PC-9 (cell line): Measurements from ENCODE around the gene GALNT2. TPM values are rescaled to one million over a fixed set of nuclear protein-coding genes. Genes with fewer than 3 reads are reported as not detected.

Experiments
- BruUV-seq: library from RNA; stranded (reverse); fragments of 400-500 nt; replicated peaks from 2 replicates; lab custom pipeline; 2021; lab: Mats Ljungman, UMichigan
- CTCF ChIA-PET: fragments of 300-600 bp; sonication (Branson Sonifier 250); formaldehyde crosslinking; loops from one replicate; lab custom pipeline; 2022; ENCODE audit warnings: antibody characterized with exemption; lab: Charles Lee
- POLR2A ChIA-PET: fragments of 300-600 bp; sonication (Branson Sonifier 250); formaldehyde crosslinking; loops from one replicate; lab custom pipeline; 2022; ENCODE audit warnings: antibody characterized with exemption; ENCODE audit not compliant: unreplicated experiment; lab: Charles Lee
- DNase-seq, 2 experiments: peaks; one replicate each; pipeline versions ENCODE4 v3.0.0 to v3.0.0-alpha.2; 2015 to 2022; ENCODE audit warnings: mixed read lengths in 1 of 2
- H2AFZ ChIP-seq: fragments of 200-600 bp; sonication (generic); 2 replicates; pipeline ENCODE4 v1.8.1; 2017; ENCODE audit warnings: antibody characterized with exemption
- H3F3A ChIP-seq: fragments of 200-600 bp; sonication (generic); 2 replicates; pipeline ENCODE4 v1.8.1; 2017; ENCODE audit warnings: antibody characterized with exemption, mild to moderate bottlenecking, low read depth; ENCODE audit not compliant: insufficient read depth
- H3K27ac ChIP-seq: fragments of 200-600 bp; sonication (generic); 2 replicates; pipeline ENCODE4 v1.6.1; 2016; ENCODE audit warnings: mixed run types
- H3K27me3 ChIP-seq: fragments of 200-600 bp; sonication (generic); 2 replicates; pipeline ENCODE4 v1.6.1; 2016; ENCODE audit warnings: low read depth, mixed run types; ENCODE audit not compliant: insufficient read depth
- H3K36me3 ChIP-seq: fragments of 200-600 bp; sonication (generic); 2 replicates; pipeline ENCODE4 v1.6.1; 2016; ENCODE audit warnings: low read depth, mixed run types
- H3K4me1 ChIP-seq: fragments of 200-600 bp; sonication (generic); replicated peaks from 2 replicates; pipeline ENCODE4 v1.6.1; 2016; ENCODE audit warnings: mixed run types; ENCODE audit not compliant: insufficient read depth
- H3K4me2 ChIP-seq: fragments of 200-600 bp; sonication (generic); 2 replicates; pipeline ENCODE4 v1.6.1; 2017; ENCODE audit warnings: mixed run types
- H3K4me3 ChIP-seq: fragments of 200-600 bp; sonication (generic); 2 replicates; pipeline ENCODE4 v1.6.1; 2016; ENCODE audit warnings: mixed run types
- H3K79me2 ChIP-seq: fragments of 200-600 bp; sonication (generic); 2 replicates; pipeline ENCODE4 v1.6.1; 2017; ENCODE audit warnings: low read depth, mixed run types
- H3K9me2 ChIP-seq: fragments of 200-600 bp; sonication (generic); 2 replicates; pipeline ENCODE4 v1.8.1; 2017; ENCODE audit warnings: mild to moderate bottlenecking; ENCODE audit not compliant: insufficient read depth
- H3K9me3 ChIP-seq: fragments of 200-600 bp; sonication (generic); 2 replicates; pipeline ENCODE4 v1.8.1; 2016; ENCODE audit warnings: low read depth; ENCODE audit not compliant: insufficient read depth
- H4K20me1 ChIP-seq: fragments of 200-600 bp; sonication (generic); 2 replicates; pipeline ENCODE4 v1.8.1; 2017; ENCODE audit not compliant: insufficient read depth
- CTCF ChIP-seq: fragments of 200-600 bp; sonication (generic); conservative IDR thresholded peaks from 2 replicates; pipeline ENCODE4 v1.6.1; 2017; ENCODE audit warnings: mixed run types, antibody characterized with exemption, mild to moderate bottlenecking, moderate library complexity
- EZH2 ChIP-seq: fragments of 200-600 bp; sonication (generic); IDR thresholded peaks from 2 replicates; pipeline ENCODE4 v1.8.0; 2017; ENCODE audit warnings: antibody characterized with exemption, low read depth
- intact Hi-C: fragments of 100-400 bp; cut with micrococcal nuclease; formaldehyde crosslinking; loops from one replicate; pipeline ENCODE4 v1.10.0; 2022; ENCODE audit not compliant: unreplicated experiment
- total RNA-seq: library from RNA; stranded (reverse); gene quantifications from 2 replicates; pipeline ENCODE4 v1.2.3, GENCODE V29; 2021

The GALNT2 gene
- total RNA-seq, 1 experiment from 2014 or later, result 121 TPM

GRCh38 chr1:230098723-230099122 lies 31.7 kb downstream of the GALNT2 start:
- Histone ChIP-seq H3K4me1 (peaks cover 18% of the 10 kb centered on the region), H3K79me2 (peaks cover 58% of the 10 kb centered on the region), H3K9me3 (no peaks in the 10 kb centered on the region), H3K4me2 (no peak overlapping the region), H3K27me3 (no peaks in the 10 kb centered on the region), H3K9me2 (no peaks in the 10 kb centered on the region), H3F3A (peaks cover 4% of the 10 kb centered on the region; the same call in 1 of the 2 replicates), H3K4me3 (no peak overlapping the region), H3K36me3 (no peaks in the 10 kb centered on the region), H3K27ac (no peak overlapping the region), H4K20me1 (no peaks in the 10 kb centered on the region), H2AFZ (no peak overlapping the region)
- no TSS peak for BruUV-seq
- intact Hi-C loops, result no loop called here
- no peak for TF ChIP-seq EZH2
- no peak for TF ChIP-seq CTCF
- POLR2A ChIA-PET, result no interaction called here
- DNase-seq, result no peak
- CTCF ChIA-PET, result no interaction called here

GRCh38 chr1:230099465-230099864 lies 32.4 kb downstream of the GALNT2 start:
- H3K9me3 ChIP-seq, result no peaks in the 10 kb centered on the region
- H2AFZ ChIP-seq, result no peak overlapping the region
- no peak for TF ChIP-seq CTCF
- no peak for TF ChIP-seq EZH2
- no peak overlapping the region for H3K4me2 ChIP-seq
- intact Hi-C loops, result no loop called here
- peaks cover 26% of the 10 kb centered on the region for H3K4me1 ChIP-seq
- H3F3A ChIP-seq, result peaks cover 12% of the 10 kb centered on the region; the same call in 1 of the 2 replicates
- no peak overlapping the region for H3K4me3 ChIP-seq
- no peaks in the 10 kb centered on the region for H3K36me3 ChIP-seq
- H4K20me1 ChIP-seq, result no peaks in the 10 kb centered on the region
- H3K27ac ChIP-seq, result no peak overlapping the region
- H3K79me2 ChIP-seq, result peaks cover 56% of the 10 kb centered on the region
- CTCF ChIA-PET, result no interaction called here
- POLR2A ChIA-PET, result no interaction called here
- no peaks in the 10 kb centered on the region for H3K27me3 ChIP-seq
- no TSS peak for BruUV-seq
- no peaks in the 10 kb centered on the region for H3K9me2 ChIP-seq
- DNase-seq, result no peak

- ChIA-PET POLR2A (no interaction called here), CTCF (no interaction called here)
- Histone ChIP-seq H3F3A (peaks cover 22% of the 10 kb centered on the region), H3K27me3 (no peaks in the 10 kb centered on the region), H3K4me3 (no peak overlapping the region), H3K27ac (no peak overlapping the region), H3K4me1 (peaks cover 36% of the 10 kb centered on the region), H3K79me2 (peaks cover 46% of the 10 kb centered on the region), H3K4me2 (no peak overlapping the region), H3K36me3 (no peaks in the 10 kb centered on the region), H4K20me1 (no peaks in the 10 kb centered on the region), H2AFZ (no peak overlapping the region), H3K9me3 (no peaks in the 10 kb centered on the region), H3K9me2 (no peaks in the 10 kb centered on the region)
- BruUV-seq, result no TSS peak
- no peak for DNase-seq
- intact Hi-C loops, result loop anchor here (5.0 to 10.0 kb wide), 2 partner anchors 86 to 164 kb away; no protein-coding TSS in a partner anchor
- TF ChIP-seq CTCF (no peak), EZH2 (no peak)
Observed at GRCh38 chr1:230100932-230101331, 33.9 kb downstream of the GALNT2 start.
